Transverse colon (tissue), 4 donors: Measurements from ENCODE around the gene PIRT. TPM values are rescaled to one million over a fixed set of nuclear protein-coding genes. Genes with fewer than 3 reads are reported as not detected.
A peak's percentile ranks its signal among the peaks of the same experiment; 100 is the strongest.

Source experiments
- DNase-seq: peaks from one replicate; pipeline ENCODE4 v3.0.0-alpha.2; 2019
- H3K27ac ChIP-seq, 4 donors: fragments of 200-600 bp; sonication (generic); 2 replicates each; pipeline ENCODE4 v1.5.1; 2016 to 2018; ENCODE audit warnings: inconsistent platforms in 4 of 4
- H3K27me3 ChIP-seq: fragments of 200-600 bp; sonication (generic); 2 replicates; pipeline ENCODE4 v1.5.1; 2017; ENCODE audit warnings: inconsistent platforms
- H3K36me3 ChIP-seq, 4 donors: fragments of 200-600 bp; sonication (generic); 2 replicates each; pipeline ENCODE4 v1.5.1; 2017 to 2019; ENCODE audit warnings: inconsistent platforms in 4 of 4
- H3K4me1 ChIP-seq, 4 donors: fragments of 200-600 bp; sonication (generic); 2 replicates each; pipeline ENCODE4 v1.5.1; 2017 to 2020; ENCODE audit warnings: inconsistent platforms in 4 of 4
- H3K4me3 ChIP-seq, 4 donors: fragments of 200-600 bp; sonication (generic); 1 replicate in 1 of 4; 2 replicates in 3 of 4; pipeline versions ENCODE4 v1.5.1 to v1.6.1; 2017 to 2019; ENCODE audit warnings: inconsistent platforms in 4 of 4
- H3K9me3 ChIP-seq, 2 donors: fragments of 200-600 bp; sonication (generic); 2 replicates each; pipeline ENCODE4 v1.5.1; 2017 to 2019; ENCODE audit warnings: inconsistent platforms in 2 of 2
- EP300 ChIP-seq: sonication (generic); formaldehyde crosslinking; IDR thresholded peaks from one replicate; pipeline ENCODE4 v1.6.1; 2017; ENCODE audit warnings: antibody characterized with exemption, low read depth
- POLR2A ChIP-seq: fragments of 450-650 bp; IDR thresholded peaks from one replicate; pipeline ENCODE4 v1.6.1; 2016; ENCODE audit warnings: antibody characterized with exemption, mild to moderate bottlenecking, moderate library complexity
- POLR2AphosphoS5 ChIP-seq, 3 donors: sonication (generic); formaldehyde crosslinking; IDR thresholded peaks; one replicate each; pipeline ENCODE4 v1.6.1; 2016; ENCODE audit warnings: antibody characterized with exemption in 3 of 3
- WGBS, 2 donors: methylation state at CpG; one replicate each; pipeline ENCODE4 v1.1.5; 2018; ENCODE audit warnings: low coverage in 1 of 2; 5-methylcytosine and 5-hydroxymethylcytosine counted together
- in situ Hi-C, 4 donors: fragments of 200-750 bp; cut with MboI; loops; one replicate each; pipeline versions ENCODE4 v1.15.0 to v1.15.1; 2017; ENCODE audit warnings: low sequenced_read_pairs in 3 of 4, low pct_ligation_motif_present in 1 of 4, low pct_unique_long_range_greater_than_20kb in 1 of 4
- intact Hi-C: fragments of 100-400 bp; cut with DNase I; formaldehyde crosslinking; loops from one replicate; pipeline ENCODE4 v1.15.1; 2023; ENCODE audit warnings: low total_unique reads
- total RNA-seq, 4 donors: library from RNA; depleted of rRNA; stranded (reverse); fragments of >200 nt; gene quantifications; one replicate each; pipeline ENCODE4 v1.1.0, GENCODE V29; 2016
- TF ChIP-seq, protein P1 (sequence below), 5 experiments: fragments of 200-600 bp in 3 of 5; fragments of 450-650 bp in 2 of 5; sonication (generic) in 3 of 5; IDR thresholded peaks; 1 replicate in 2 of 5; 2 replicates in 3 of 5; pipeline ENCODE4 v1.5.1; 2016 to 2017; ENCODE audit warnings: antibody characterized with exemption in 5 of 5, inconsistent platforms in 3 of 5, mild to moderate bottlenecking in 2 of 5, moderate library complexity in 1 of 5

PIRT gene
- total RNA-seq, 4 donors from 2014 or later = 2.4 to 6.4 (median 2.5) TPM; not detected in 1

DNA sequence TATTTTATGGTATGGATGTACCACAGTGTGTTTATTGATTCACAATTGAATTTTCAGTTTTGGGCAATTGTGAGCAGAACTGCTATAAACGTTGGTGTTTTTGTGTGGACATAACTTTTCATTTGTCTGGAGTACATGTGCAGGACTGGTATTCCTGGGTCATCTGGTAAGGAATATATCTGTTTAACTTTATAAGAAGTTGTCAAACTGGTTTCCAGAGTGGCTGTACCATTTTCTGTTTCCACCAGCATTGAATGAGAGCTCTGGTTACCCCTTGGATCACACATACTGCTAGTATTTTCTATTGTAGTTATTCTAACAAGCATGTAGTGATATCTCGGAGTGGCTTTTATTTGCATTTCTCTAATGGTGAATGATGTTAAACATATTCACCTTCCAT is 58.3 kb downstream of the PIRT start:
- no peak for DNase-seq
- peaks cover 4 to 35% (median 30%) of the 10 kb centered on the region in 4 donors for H3K4me1 ChIP-seq
- H3K27me3 ChIP-seq = no peaks in the 10 kb centered on the region
- H3K4me3 ChIP-seq = no peak overlapping the region
- intact Hi-C loops (no loop called here), in situ Hi-C loops (loop anchor here in 1 of 4 donors (10.0 kb wide), 2 partner anchors 55 to 65 kb away; partner anchors contain the start of gene PIRT)
- H3K27ac ChIP-seq = peak overlapping the region in 3 of 4 donors; percentile 1 to 85 (median 47)
- no peaks in the 10 kb centered on the region for H3K9me3 ChIP-seq
- TF ChIP-seq POLR2AphosphoS5 (IDR thresholded peaks at IDR 0.05) (peak in 1 of 3 donors; percentile 9), POLR2A (no peak)
- H3K36me3 ChIP-seq = no peaks in the 10 kb centered on the region
- 59 to 60% methylated on average over 2 of the region's 2 CpGs for WGBS, 2 donors

DNA sequence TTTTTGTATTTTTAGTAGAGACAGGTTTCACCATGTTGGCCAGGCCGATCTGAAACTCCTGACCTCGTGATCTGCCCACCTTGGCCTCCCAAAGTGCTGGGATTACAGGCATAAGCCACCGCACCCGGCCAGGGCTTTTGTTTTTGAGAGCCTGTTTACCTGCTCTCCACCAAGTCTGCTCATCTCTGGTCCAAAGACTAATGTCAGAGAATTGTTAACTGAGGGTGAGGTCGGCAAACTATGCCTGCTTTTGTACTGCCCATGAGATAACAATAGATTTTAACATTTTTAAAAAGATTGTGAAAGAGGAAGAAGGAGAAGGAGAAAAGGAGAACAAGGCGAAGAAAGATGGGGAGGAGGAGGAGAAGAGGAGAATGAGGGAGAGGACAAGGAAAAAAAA is 60.0 kb downstream of the PIRT start:
- in situ Hi-C loops (loop anchor here in 1 of 4 donors (10.0 kb wide), 2 partner anchors 57 to 63 kb away; partner anchors contain the start of gene PIRT), intact Hi-C loops (no loop called here)
- Histone ChIP-seq H3K4me3 (no peak overlapping the region), H3K36me3 (no peaks in the 10 kb centered on the region), H3K9me3 (no peaks in the 10 kb centered on the region), H3K27me3 (no peaks in the 10 kb centered on the region), H3K27ac (peak overlapping the region; percentile 73 to 85 (median 84)), H3K4me1 (peaks cover 6 to 49% (median 32%) of the 10 kb centered on the region in 4 donors)
- WGBS, 2 donors = 49 to 75% methylated on average over 2 to 6 of the region's 6 CpGs
- DNase-seq = no peak
- TF ChIP-seq POLR2AphosphoS5 (IDR thresholded peaks at IDR 0.05) = peak in 1 of 3 donors; percentile 21
- no peak for TF ChIP-seq POLR2A
- TF ChIP-seq, protein P1, sequence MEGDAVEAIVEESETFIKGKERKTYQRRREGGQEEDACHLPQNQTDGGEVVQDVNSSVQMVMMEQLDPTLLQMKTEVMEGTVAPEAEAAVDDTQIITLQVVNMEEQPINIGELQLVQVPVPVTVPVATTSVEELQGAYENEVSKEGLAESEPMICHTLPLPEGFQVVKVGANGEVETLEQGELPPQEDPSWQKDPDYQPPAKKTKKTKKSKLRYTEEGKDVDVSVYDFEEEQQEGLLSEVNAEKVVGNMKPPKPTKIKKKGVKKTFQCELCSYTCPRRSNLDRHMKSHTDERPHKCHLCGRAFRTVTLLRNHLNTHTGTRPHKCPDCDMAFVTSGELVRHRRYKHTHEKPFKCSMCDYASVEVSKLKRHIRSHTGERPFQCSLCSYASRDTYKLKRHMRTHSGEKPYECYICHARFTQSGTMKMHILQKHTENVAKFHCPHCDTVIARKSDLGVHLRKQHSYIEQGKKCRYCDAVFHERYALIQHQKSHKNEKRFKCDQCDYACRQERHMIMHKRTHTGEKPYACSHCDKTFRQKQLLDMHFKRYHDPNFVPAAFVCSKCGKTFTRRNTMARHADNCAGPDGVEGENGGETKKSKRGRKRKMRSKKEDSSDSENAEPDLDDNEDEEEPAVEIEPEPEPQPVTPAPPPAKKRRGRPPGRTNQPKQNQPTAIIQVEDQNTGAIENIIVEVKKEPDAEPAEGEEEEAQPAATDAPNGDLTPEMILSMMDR (IDR thresholded peaks at IDR 0.05) = no peak
- no peak for TF ChIP-seq EP300

DNA sequence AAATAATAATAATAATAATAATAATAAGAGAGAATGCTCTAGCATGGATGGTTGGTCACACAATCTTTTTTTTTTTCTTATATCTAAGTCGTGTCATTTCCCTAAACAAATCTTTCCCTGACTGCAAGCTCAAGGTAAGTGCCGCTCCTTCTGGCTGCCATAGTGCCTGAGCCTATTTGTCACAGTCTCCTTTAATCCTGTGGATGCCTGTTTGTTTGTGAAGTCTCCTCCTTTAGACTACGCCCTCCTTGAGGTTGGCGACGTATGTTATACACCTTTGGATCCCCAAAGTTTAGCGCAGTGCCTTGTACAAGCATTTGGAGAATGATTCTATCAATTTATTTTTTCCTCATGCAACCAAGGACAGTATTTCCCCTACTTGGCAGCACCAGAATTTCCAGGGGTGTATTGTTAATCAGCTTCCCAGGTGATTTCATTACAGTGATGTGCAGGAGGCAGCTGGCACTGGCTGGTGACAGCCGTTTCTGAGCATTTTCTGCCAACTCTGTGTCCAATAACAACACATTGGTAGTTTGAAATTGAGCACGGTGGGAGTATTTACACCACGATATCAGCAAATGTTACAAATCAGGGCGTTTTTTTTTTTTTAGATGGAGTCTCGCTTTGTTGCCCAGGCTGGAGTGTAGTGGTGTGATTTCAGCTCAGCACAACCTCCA is 60.6 kb downstream of the PIRT start:
- Histone ChIP-seq H3K4me3 (no peak overlapping the region), H3K27me3 (no peaks in the 10 kb centered on the region), H3K27ac (peak overlapping the region; percentile 73 to 85 (median 84)), H3K36me3 (no peaks in the 10 kb centered on the region), H3K9me3 (no peaks in the 10 kb centered on the region), H3K4me1 (peaks cover 9 to 55% (median 33%) of the 10 kb centered on the region in 4 donors)
- DNase-seq = peak; percentile 51
- TF ChIP-seq POLR2AphosphoS5 (IDR thresholded peaks at IDR 0.05) = peak in 1 of 3 donors; percentile 65
- no peak for TF ChIP-seq EP300
- no peak for TF ChIP-seq POLR2A
- TF ChIP-seq, protein P1 (IDR thresholded peaks at IDR 0.05) = no peak
- in situ Hi-C loops = loop anchor here in 1 of 4 donors (10.0 kb wide), 2 partner anchors 58 to 62 kb away; partner anchors contain the start of gene PIRT
- intact Hi-C loops = no loop called here
- 61 to 67% methylated on average over 7 to 11 of the region's 11 CpGs for WGBS, 2 donors

DNA sequence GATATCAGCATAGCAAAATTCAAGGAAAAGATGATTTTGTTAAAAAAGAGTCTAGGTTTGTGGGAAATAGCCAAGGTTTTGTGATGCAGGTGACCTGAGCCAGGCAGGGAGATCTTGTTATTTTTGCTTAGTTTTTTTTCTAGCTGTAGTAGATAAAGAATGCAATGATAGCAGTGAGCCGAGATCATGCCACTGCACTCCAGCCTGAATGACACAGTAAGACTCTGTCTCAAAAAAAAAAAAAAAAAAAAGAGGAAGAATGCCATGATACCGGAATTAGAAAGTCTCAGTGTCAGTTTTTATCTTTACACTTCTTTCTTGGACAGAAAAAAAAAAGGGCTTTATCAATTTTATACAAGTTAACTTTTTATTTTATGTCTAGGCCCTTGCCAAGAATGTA is 61.5 kb downstream of the PIRT start:
- Histone ChIP-seq H3K4me3 (no peak overlapping the region), H3K27ac (peak overlapping the region; percentile 73 to 85 (median 84)), H3K9me3 (peaks cover 0 to 2% of the 10 kb centered on the region in 2 donors), H3K27me3 (no peaks in the 10 kb centered on the region), H3K36me3 (no peaks in the 10 kb centered on the region), H3K4me1 (peaks cover 9 to 59% (median 34%) of the 10 kb centered on the region in 4 donors)
- in situ Hi-C loops (loop anchor here in 1 of 4 donors (10.0 kb wide), 2 partner anchors 58 to 62 kb away; partner anchors contain the start of gene PIRT), intact Hi-C loops (no loop called here)
- TF ChIP-seq POLR2AphosphoS5 (IDR thresholded peaks at IDR 0.05) = no peak
- TF ChIP-seq, protein P1 (IDR thresholded peaks at IDR 0.05) = no peak
- no peak for TF ChIP-seq EP300
- 19 to 42% methylated on average over 2 of the region's 2 CpGs for WGBS, 2 donors
- DNase-seq = no peak
